GM23338 (cell line): ENCODE results near the gene RNASE8. TPM values are rescaled to one million over a fixed set of nuclear protein-coding genes. Genes with fewer than 3 reads are reported as not detected.

ENCODE experiments used
- ATAC-seq: fragments of 200-7000 bp; cut with Tn5 transposase; 3 replicates; pipeline ENCODE4 v1.9.1; 2020
- DNase-seq: peaks from one replicate; pipeline ENCODE4 v3.0.0-alpha.2; 2015; ENCODE audit warnings: low spot score
- H2AFZ ChIP-seq: fragments of 200-600 bp; sonication (generic); 2 replicates; pipeline ENCODE4 v1.8.0; 2016; ENCODE audit warnings: antibody characterized with exemption, mild to moderate bottlenecking, moderate library complexity
- H3F3A ChIP-seq: fragments of 200-600 bp; sonication (generic); replicated peaks from 2 replicates; pipeline ENCODE4 v1.8.0; 2017; ENCODE audit warnings: antibody characterized with exemption, mixed run types, low read depth
- H3K27ac ChIP-seq: fragments of 200-600 bp; sonication (generic); 2 replicates; pipeline ENCODE4 v1.6.1; 2016; ENCODE audit warnings: low read depth
- H3K27me3 ChIP-seq: fragments of 200-600 bp; sonication (generic); 2 replicates; pipeline ENCODE4 v1.8.0; 2016; ENCODE audit warnings: mild to moderate bottlenecking, mixed run types, moderate library complexity; ENCODE audit not compliant: insufficient read depth
- H3K36me3 ChIP-seq: fragments of 200-600 bp; sonication (generic); 2 replicates; pipeline ENCODE4 v1.8.0; 2016; ENCODE audit warnings: mild to moderate bottlenecking; ENCODE audit not compliant: insufficient read depth
- H3K4me1 ChIP-seq: fragments of 200-600 bp; sonication (generic); 2 replicates; pipeline ENCODE4 v1.8.0; 2016; ENCODE audit warnings: mild to moderate bottlenecking, moderate library complexity; ENCODE audit not compliant: insufficient read depth
- H3K4me2 ChIP-seq: fragments of 200-600 bp; sonication (generic); 2 replicates; pipeline ENCODE4 v1.7.1; 2017; ENCODE audit warnings: mixed run types
- H3K4me3 ChIP-seq: fragments of 200-600 bp; sonication (generic); 2 replicates; pipeline ENCODE4 v1.6.1; 2016; ENCODE audit warnings: mixed run types
- H3K79me2 ChIP-seq: fragments of 200-600 bp; sonication (generic); replicated peaks from 2 replicates; pipeline ENCODE4 v1.8.0; 2017; ENCODE audit warnings: mild to moderate bottlenecking; ENCODE audit not compliant: insufficient read depth
- H3K9me2 ChIP-seq: fragments of 200-600 bp; sonication (generic); 2 replicates; pipeline ENCODE4 v1.8.0; 2017; ENCODE audit not compliant: insufficient read depth
- H4K20me1 ChIP-seq: fragments of 200-600 bp; sonication (generic); replicated peaks from 2 replicates; pipeline ENCODE4 v1.8.0; 2017; ENCODE audit warnings: mild to moderate bottlenecking; ENCODE audit not compliant: insufficient read depth
- H3K27ac Mint-ChIP-seq: 2 replicates; pipeline ENCODE4 v1.8.0; 2020; ENCODE audit warnings: inconsistent platforms, mild to moderate bottlenecking, moderate library complexity, mixed read lengths
- H3K27me3 Mint-ChIP-seq: 3 replicates; pipeline ENCODE4 v1.8.0; 2022; ENCODE audit warnings: low read depth, mild to moderate bottlenecking, moderate library complexity, mixed read lengths, inconsistent platforms; ENCODE audit not compliant: insufficient read depth, poor library complexity
- H3K36me3 Mint-ChIP-seq: 3 replicates; pipeline ENCODE4 v1.8.0; 2021; ENCODE audit warnings: low read depth, mild to moderate bottlenecking, inconsistent platforms, moderate library complexity, mixed read lengths
- H3K4me1 Mint-ChIP-seq: 3 replicates; pipeline ENCODE4 v1.8.0; 2020; ENCODE audit warnings: mild to moderate bottlenecking, inconsistent platforms, mixed read lengths
- H3K4me3 Mint-ChIP-seq: 3 replicates; pipeline ENCODE4 v1.8.0; 2021; ENCODE audit warnings: moderate library complexity, mild to moderate bottlenecking, inconsistent platforms, mixed read lengths
- H3K9me3 Mint-ChIP-seq: 3 replicates; pipeline ENCODE4 v1.8.0; 2020; ENCODE audit warnings: moderate library complexity, mild to moderate bottlenecking, inconsistent platforms, mixed read lengths
- CREB1 ChIP-seq: fragments of 250-450 bp; sonication (Bioruptor Pico); IDR thresholded peaks from 2 replicates; pipeline ENCODE4 v1.5.0; 2020; ENCODE audit warnings: low read depth, mild to moderate bottlenecking, moderate library complexity
- CTCF ChIP-seq, 2 experiments: fragments of 200-600 bp in 1 of 2; sonication (generic) in 1 of 2; conservative IDR thresholded peaks; 2 replicates each; pipeline versions ENCODE4 v1.5.1 to v1.6.1; 2016 to 2017; ENCODE audit warnings: antibody characterized with exemption in 2 of 2, low read depth in 2 of 2, mild to moderate bottlenecking in 2 of 2, moderate library complexity in 1 of 2
- EZH2phosphoT487 ChIP-seq: fragments of 200-600 bp; sonication (generic); IDR thresholded peaks from one replicate; pipeline ENCODE4 v1.8.1; 2018; ENCODE audit warnings: antibody characterized with exemption; ENCODE audit not compliant: unreplicated experiment
- ZNF114 ChIP-seq: fragments of 250-450 bp; sonication (Bioruptor Pico); IDR thresholded peaks from 2 replicates; pipeline ENCODE4 v1.5.0; 2020; ENCODE audit warnings: mild to moderate bottlenecking, moderate library complexity
- polyA plus RNA-seq: library from polyadenylated mRNA; unstranded; fragments of >200 nt; fragmentation: Nextera tagmentation; extraction: Ambion mirVana; gene quantifications from 2 replicates; pipeline ENCODE4 v1.2.1, GENCODE V29; 2016
- total RNA-seq: library from RNA; depleted of rRNA; stranded (reverse); fragments of >200 nt; shearing (Covaris generic); gene quantifications from 2 replicates; pipeline ENCODE4 v1.2.3, GENCODE V29; 2014
- TF ChIP-seq, protein P1 (sequence below): IDR thresholded peaks from one replicate; pipeline ENCODE4 v1.6.1; 2018; ENCODE audit warnings: antibody characterized with exemption; ENCODE audit not compliant: unreplicated experiment
- TF ChIP-seq, protein P2 (sequence below): fragments of 250-450 bp; sonication (Bioruptor Pico); IDR thresholded peaks from 2 replicates; pipeline ENCODE4 v1.5.0; 2020; ENCODE audit warnings: mild to moderate bottlenecking, moderate library complexity

RNASE8 gene
- total and polyA plus RNA-seq, 2 experiments from 2014 or later: not detected

DNA sequence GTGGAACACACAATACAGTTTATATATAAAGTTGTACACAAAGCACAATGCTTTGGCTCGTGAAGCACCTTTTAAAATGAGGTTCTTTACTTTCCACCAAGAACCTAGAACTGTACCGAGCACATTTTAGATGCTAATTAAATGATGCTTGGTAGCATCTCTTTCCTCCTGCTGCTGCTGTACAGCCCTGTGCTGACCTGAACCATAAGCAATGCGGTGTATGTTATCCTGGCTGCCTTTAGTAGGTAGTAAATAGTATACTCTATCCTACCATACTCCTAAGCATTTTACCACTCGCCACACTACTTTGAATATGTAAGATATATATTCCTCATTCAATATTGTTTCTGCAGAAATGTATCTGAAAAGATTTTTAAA, 2.9 kb upstream of the RNASE8 start:
- ATAC-seq (no peak), DNase-seq (no peak)
- no peak overlapping the region for H3K4me3 Mint-ChIP-seq
- Histone ChIP-seq H3K79me2 (no peaks in the 10 kb centered on the region), H3K4me2 (no peak overlapping the region), H2AFZ (no peak overlapping the region), H3K36me3 (no peaks in the 10 kb centered on the region), H3K27ac (no peak overlapping the region), H3F3A (no peaks in the 10 kb centered on the region), H3K4me1 (peaks cover 6% of the 10 kb centered on the region; the same call in 1 of the 2 replicates), H3K9me2 (no peaks in the 10 kb centered on the region), H3K27me3 (no peaks in the 10 kb centered on the region), H4K20me1 (no peaks in the 10 kb centered on the region), H3K4me3 (no peak overlapping the region)
- H3K4me1 Mint-ChIP-seq: peaks cover 10% of the 10 kb centered on the region; the same call in 2 of the 3 replicates
- no peaks in the 10 kb centered on the region for H3K36me3 Mint-ChIP-seq
- H3K9me3 Mint-ChIP-seq: no peaks in the 10 kb centered on the region
- TF ChIP-seq ZNF114 (CRISPR knock-in tag) (no peak), CREB1 (CRISPR knock-in tag) (no peak), EZH2phosphoT487 (no peak), CTCF (conservative IDR thresholded peaks at IDR 0.05; ENCODE audit: low read depth in 2 of 2) (no peak)
- TF ChIP-seq, protein P1, sequence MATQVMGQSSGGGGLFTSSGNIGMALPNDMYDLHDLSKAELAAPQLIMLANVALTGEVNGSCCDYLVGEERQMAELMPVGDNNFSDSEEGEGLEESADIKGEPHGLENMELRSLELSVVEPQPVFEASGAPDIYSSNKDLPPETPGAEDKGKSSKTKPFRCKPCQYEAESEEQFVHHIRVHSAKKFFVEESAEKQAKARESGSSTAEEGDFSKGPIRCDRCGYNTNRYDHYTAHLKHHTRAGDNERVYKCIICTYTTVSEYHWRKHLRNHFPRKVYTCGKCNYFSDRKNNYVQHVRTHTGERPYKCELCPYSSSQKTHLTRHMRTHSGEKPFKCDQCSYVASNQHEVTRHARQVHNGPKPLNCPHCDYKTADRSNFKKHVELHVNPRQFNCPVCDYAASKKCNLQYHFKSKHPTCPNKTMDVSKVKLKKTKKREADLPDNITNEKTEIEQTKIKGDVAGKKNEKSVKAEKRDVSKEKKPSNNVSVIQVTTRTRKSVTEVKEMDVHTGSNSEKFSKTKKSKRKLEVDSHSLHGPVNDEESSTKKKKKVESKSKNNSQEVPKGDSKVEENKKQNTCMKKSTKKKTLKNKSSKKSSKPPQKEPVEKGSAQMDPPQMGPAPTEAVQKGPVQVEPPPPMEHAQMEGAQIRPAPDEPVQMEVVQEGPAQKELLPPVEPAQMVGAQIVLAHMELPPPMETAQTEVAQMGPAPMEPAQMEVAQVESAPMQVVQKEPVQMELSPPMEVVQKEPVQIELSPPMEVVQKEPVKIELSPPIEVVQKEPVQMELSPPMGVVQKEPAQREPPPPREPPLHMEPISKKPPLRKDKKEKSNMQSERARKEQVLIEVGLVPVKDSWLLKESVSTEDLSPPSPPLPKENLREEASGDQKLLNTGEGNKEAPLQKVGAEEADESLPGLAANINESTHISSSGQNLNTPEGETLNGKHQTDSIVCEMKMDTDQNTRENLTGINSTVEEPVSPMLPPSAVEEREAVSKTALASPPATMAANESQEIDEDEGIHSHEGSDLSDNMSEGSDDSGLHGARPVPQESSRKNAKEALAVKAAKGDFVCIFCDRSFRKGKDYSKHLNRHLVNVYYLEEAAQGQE: no peak
- TF ChIP-seq, protein P2, sequence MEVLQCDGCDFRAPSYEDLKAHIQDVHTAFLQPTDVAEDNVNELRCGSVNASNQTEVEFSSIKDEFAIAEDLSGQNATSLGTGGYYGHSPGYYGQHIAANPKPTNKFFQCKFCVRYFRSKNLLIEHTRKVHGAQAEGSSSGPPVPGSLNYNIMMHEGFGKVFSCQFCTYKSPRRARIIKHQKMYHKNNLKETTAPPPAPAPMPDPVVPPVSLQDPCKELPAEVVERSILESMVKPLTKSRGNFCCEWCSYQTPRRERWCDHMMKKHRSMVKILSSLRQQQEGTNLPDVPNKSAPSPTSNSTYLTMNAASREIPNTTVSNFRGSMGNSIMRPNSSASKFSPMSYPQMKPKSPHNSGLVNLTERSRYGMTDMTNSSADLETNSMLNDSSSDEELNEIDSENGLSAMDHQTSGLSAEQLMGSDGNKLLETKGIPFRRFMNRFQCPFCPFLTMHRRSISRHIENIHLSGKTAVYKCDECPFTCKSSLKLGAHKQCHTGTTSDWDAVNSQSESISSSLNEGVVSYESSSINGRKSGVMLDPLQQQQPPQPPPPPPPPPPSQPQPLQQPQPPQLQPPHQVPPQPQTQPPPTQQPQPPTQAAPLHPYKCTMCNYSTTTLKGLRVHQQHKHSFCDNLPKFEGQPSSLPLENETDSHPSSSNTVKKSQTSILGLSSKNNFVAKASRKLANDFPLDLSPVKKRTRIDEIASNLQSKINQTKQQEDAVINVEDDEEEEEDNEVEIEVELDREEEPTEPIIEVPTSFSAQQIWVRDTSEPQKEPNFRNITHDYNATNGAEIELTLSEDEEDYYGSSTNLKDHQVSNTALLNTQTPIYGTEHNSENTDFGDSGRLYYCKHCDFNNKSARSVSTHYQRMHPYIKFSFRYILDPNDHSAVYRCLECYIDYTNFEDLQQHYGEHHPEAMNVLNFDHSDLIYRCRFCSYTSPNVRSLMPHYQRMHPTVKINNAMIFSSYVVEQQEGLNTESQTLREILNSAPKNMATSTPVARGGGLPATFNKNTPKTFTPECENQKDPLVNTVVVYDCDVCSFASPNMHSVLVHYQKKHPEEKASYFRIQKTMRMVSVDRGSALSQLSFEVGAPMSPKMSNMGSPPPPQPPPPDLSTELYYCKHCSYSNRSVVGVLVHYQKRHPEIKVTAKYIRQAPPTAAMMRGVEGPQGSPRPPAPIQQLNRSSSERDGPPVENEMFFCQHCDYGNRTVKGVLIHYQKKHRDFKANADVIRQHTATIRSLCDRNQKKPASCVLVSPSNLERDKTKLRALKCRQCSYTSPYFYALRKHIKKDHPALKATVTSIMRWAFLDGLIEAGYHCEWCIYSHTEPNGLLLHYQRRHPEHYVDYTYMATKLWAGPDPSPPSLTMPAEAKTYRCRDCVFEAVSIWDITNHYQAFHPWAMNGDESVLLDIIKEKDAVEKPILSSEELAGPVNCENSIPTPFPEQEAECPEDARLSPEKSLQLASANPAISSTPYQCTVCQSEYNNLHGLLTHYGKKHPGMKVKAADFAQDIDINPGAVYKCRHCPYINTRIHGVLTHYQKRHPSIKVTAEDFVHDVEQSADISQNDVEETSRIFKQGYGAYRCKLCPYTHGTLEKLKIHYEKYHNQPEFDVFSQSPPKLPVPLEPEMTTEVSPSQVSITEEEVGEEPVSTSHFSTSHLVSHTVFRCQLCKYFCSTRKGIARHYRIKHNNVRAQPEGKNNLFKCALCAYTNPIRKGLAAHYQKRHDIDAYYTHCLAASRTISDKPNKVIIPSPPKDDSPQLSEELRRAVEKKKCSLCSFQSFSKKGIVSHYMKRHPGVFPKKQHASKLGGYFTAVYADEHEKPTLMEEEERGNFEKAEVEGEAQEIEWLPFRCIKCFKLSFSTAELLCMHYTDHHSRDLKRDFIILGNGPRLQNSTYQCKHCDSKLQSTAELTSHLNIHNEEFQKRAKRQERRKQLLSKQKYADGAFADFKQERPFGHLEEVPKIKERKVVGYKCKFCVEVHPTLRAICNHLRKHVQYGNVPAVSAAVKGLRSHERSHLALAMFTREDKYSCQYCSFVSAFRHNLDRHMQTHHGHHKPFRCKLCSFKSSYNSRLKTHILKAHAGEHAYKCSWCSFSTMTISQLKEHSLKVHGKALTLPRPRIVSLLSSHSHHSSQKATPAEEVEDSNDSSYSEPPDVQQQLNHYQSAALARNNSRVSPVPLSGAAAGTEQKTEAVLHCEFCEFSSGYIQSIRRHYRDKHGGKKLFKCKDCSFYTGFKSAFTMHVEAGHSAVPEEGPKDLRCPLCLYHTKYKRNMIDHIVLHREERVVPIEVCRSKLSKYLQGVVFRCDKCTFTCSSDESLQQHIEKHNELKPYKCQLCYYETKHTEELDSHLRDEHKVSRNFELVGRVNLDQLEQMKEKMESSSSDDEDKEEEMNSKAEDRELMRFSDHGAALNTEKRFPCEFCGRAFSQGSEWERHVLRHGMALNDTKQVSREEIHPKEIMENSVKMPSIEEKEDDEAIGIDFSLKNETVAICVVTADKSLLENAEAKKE: no peak
- H3K27ac Mint-ChIP-seq: no peak overlapping the region
- peaks cover 5% of the 10 kb centered on the region for H3K27me3 Mint-ChIP-seq
